GM12875 (cell line): ENCODE results near the gene LAYN.

Experiments used
- H3K4me3 ChIP-seq: one replicate; pipeline ENCODE4 v1.5.1; 2011; ENCODE audit warnings: low read depth, low read length, control low read depth
- CTCF ChIP-seq: IDR thresholded peaks from 2 replicates; pipeline ENCODE4 v1.5.1; 2011; ENCODE audit warnings: low read depth, mild to moderate bottlenecking, control low read depth, inconsistent platforms, low read length, moderate library complexity, borderline replicate concordance; ENCODE audit not compliant: insufficient read depth

The LAYN gene

GRCh38 chr11:111528557-111528956 lies 12.0 kb upstream of the LAYN start:
- H3K4me3 ChIP-seq: no peak overlapping the region
- no peak for TF ChIP-seq CTCF

- TF ChIP-seq CTCF: no peak
- no peak overlapping the region for H3K4me3 ChIP-seq
Measured at GRCh38 chr11:111530091-111530490, 10.4 kb upstream of the LAYN start.

GRCh38 chr11:111531136-111531535 lies 9.4 kb upstream of the LAYN start:
- TF ChIP-seq CTCF: no peak

GRCh38 chr11:111531687-111532364 lies 8.7 kb upstream of the LAYN start:
- no peak for TF ChIP-seq CTCF

More at GRCh38 chr11:111531136-111531535, 9.4 kb upstream of the LAYN start:
- H3K4me3 ChIP-seq: no peak overlapping the region

GRCh38 chr11:111532365-111532709 lies 8.2 kb upstream of the LAYN start:
- TF ChIP-seq CTCF: no peak
- H3K4me3 ChIP-seq: no peak overlapping the region

More at GRCh38 chr11:111531687-111532364, 8.7 kb upstream of the LAYN start:
- no peak overlapping the region for H3K4me3 ChIP-seq

GRCh38 chr11:111535281-111535680 lies 5.2 kb upstream of the LAYN start:
- TF ChIP-seq CTCF: no peak

GRCh38 chr11:111537336-111537860 lies 3.1 kb upstream of the LAYN start:
- H3K4me3 ChIP-seq: no peak overlapping the region
- no peak for TF ChIP-seq CTCF

More at GRCh38 chr11:111535281-111535680, 5.2 kb upstream of the LAYN start:
- no peak overlapping the region for H3K4me3 ChIP-seq
